ENCODE data around the gene CNTNAP2. TPM values are rescaled to one million over a fixed set of nuclear protein-coding genes. Genes with fewer than 3 reads are reported as not detected.

The CNTNAP2 gene
- total RNA-seq, 2 experiments from 2014 or later: not detected

GRCh38 chr7:146591976-146592375, 475.4 kb downstream of the CNTNAP2 start:
- Mint-ChIP-seq H3K36me3 (ENCODE audit: low read depth) (no peaks in the 10 kb centered on the region), H3K4me1 (ENCODE audit: low read depth) (no peaks in the 10 kb centered on the region), H3K9me3 (peaks cover 2% of the 10 kb centered on the region), H3K4me3 (no peak overlapping the region), H3K27ac (no peak overlapping the region), H3K27me3 (no peaks in the 10 kb centered on the region)
- intact Hi-C loops (cut with DNase I, micrococcal nuclease): no loop called here
- H3K9me3 ChIP-seq (ENCODE audit: control insufficient read depth in 1 of 2, insufficient read depth in 1 of 2, low read length in 2 of 2): peaks cover 0 to 3% of the 10 kb centered on the region in 2 experiments
- no peak overlapping the region for H3K4me3 ChIP-seq (ENCODE audit: low read length)
- H3K27ac ChIP-seq (ENCODE audit: low read depth in 1 of 2, low read length in 2 of 2): no peak overlapping the region
- TF ChIP-seq CTCF (IDR thresholded peaks at IDR 0.05): no peak
- no peak for ATAC-seq (ENCODE audit: poor library complexity)
- H3K36me3 ChIP-seq (ENCODE audit: insufficient read depth, low read length): no peaks in the 10 kb centered on the region
- no peak for DNase-seq
- H3K27me3 ChIP-seq (ENCODE audit: control insufficient read depth in 1 of 2, insufficient read depth in 2 of 2, low read length in 2 of 2): no peaks in the 10 kb centered on the region
- ChIA-PET POLR2A (no interaction called here), CTCF (no interaction called here)
- H3K4me1 ChIP-seq (ENCODE audit: insufficient read depth, low read length): no peaks in the 10 kb centered on the region

- H3K9me3 ChIP-seq (ENCODE audit: control insufficient read depth in 1 of 2, insufficient read depth in 1 of 2, low read length in 2 of 2): peaks cover 3 to 8% of the 10 kb centered on the region in 2 experiments
- TF ChIP-seq CTCF (IDR thresholded peaks at IDR 0.05): no peak
- H3K4me1 ChIP-seq (ENCODE audit: insufficient read depth, low read length): no peaks in the 10 kb centered on the region
- Mint-ChIP-seq H3K4me1 (ENCODE audit: low read depth) (no peaks in the 10 kb centered on the region), H3K27me3 (no peaks in the 10 kb centered on the region), H3K27ac (no peak overlapping the region), H3K9me3 (no peaks in the 10 kb centered on the region), H3K4me3 (no peak overlapping the region), H3K36me3 (ENCODE audit: low read depth) (no peaks in the 10 kb centered on the region)
- intact Hi-C loops (cut with DNase I, micrococcal nuclease): no loop called here
- no peaks in the 10 kb centered on the region for H3K36me3 ChIP-seq (ENCODE audit: insufficient read depth, low read length)
- H3K27ac ChIP-seq (ENCODE audit: low read depth in 1 of 2, low read length in 2 of 2): no peak overlapping the region
- no peak for DNase-seq
- H3K27me3 ChIP-seq (ENCODE audit: control insufficient read depth in 1 of 2, insufficient read depth in 2 of 2, low read length in 2 of 2): no peaks in the 10 kb centered on the region
- ChIA-PET CTCF (no interaction called here), POLR2A (no interaction called here)
- ATAC-seq (ENCODE audit: poor library complexity): no peak
- H3K4me3 ChIP-seq (ENCODE audit: low read length): no peak overlapping the region
Measured at GRCh38 chr7:146606628-146607027, 490.0 kb downstream of the CNTNAP2 start.

- ChIA-PET CTCF (no interaction called here), POLR2A (no interaction called here)
- H3K4me1 Mint-ChIP-seq (ENCODE audit: low read depth): no peaks in the 10 kb centered on the region
- intact Hi-C loops (cut with DNase I, micrococcal nuclease): no loop called here
- Histone ChIP-seq H3K36me3 (ENCODE audit: insufficient read depth, low read length) (no peaks in the 10 kb centered on the region), H3K4me3 (ENCODE audit: low read length) (no peak overlapping the region), H3K9me3 (ENCODE audit: control insufficient read depth in 1 of 2, insufficient read depth in 1 of 2, low read length in 2 of 2) (peaks cover 0 to 8% of the 10 kb centered on the region in 2 experiments), H3K27ac (ENCODE audit: low read depth in 1 of 2, low read length in 2 of 2) (no peak overlapping the region), H3K27me3 (ENCODE audit: control insufficient read depth in 1 of 2, insufficient read depth in 2 of 2, low read length in 2 of 2) (no peaks in the 10 kb centered on the region), H3K4me1 (ENCODE audit: insufficient read depth, low read length) (no peaks in the 10 kb centered on the region)
- peaks cover 7% of the 10 kb centered on the region for H3K9me3 Mint-ChIP-seq
- no peak for TF ChIP-seq CTCF (IDR thresholded peaks at IDR 0.05)
- no peak for ATAC-seq (ENCODE audit: poor library complexity)
- no peaks in the 10 kb centered on the region for H3K27me3 Mint-ChIP-seq
- H3K36me3 Mint-ChIP-seq (ENCODE audit: low read depth): no peaks in the 10 kb centered on the region
- H3K27ac Mint-ChIP-seq: no peak overlapping the region
- H3K4me3 Mint-ChIP-seq: no peak overlapping the region
- no peak for DNase-seq
Measured at GRCh38 chr7:146619641-146620040, 503.0 kb downstream of the CNTNAP2 start.

Data from CD4-positive, alpha-beta T cell (primary cell).